HepG2 (cell line): ENCODE measurements around the gene GNGT2. TPM values are rescaled to one million over a fixed set of nuclear protein-coding genes. Genes with fewer than 3 reads are reported as not detected.

Source experiments
- EED ChIP-seq: sonication (generic); formaldehyde crosslinking; IDR thresholded peaks from 2 replicates; pipeline ENCODE4 v1.5.0; 2020; ENCODE audit warnings: mild to moderate bottlenecking, missing genetic modification reagents
- ISL2 ChIP-seq: sonication (generic); formaldehyde crosslinking; IDR thresholded peaks from 2 replicates; pipeline ENCODE4 v1.5.0; 2020; ENCODE audit warnings: missing genetic modification reagents
- KDM1A ChIP-seq: IDR thresholded peaks from 2 replicates; pipeline ENCODE4 v1.6.1; 2016; ENCODE audit warnings: missing compliant biosample characterization
- PTBP1 ChIP-seq: fragments of 200-400 bp; formaldehyde crosslinking; IDR thresholded peaks from 2 replicates; pipeline ENCODE4 v1.6.1; 2018; ENCODE audit warnings: low read length, low read depth; ENCODE audit not compliant: poor library complexity, severe bottlenecking
- REPIN1 ChIP-seq: sonication (generic); formaldehyde crosslinking; IDR thresholded peaks from 2 replicates; pipeline ENCODE4 v1.8.0; 2022; ENCODE audit warnings: missing genetic modification reagents, low read depth, mild to moderate bottlenecking, borderline replicate concordance
- TRAFD1 ChIP-seq: sonication (generic); formaldehyde crosslinking; IDR thresholded peaks from 2 replicates; pipeline ENCODE4 v1.5.1; 2020; ENCODE audit warnings: missing genetic modification reagents, mild to moderate bottlenecking, borderline replicate concordance
- ZBTB7A ChIP-seq: sonication (generic); formaldehyde crosslinking; IDR thresholded peaks from 2 replicates; pipeline ENCODE4 v1.8.0; 2022; ENCODE audit warnings: mild to moderate bottlenecking, missing genetic modification reagents
- ZNF121 ChIP-seq: sonication (generic); formaldehyde crosslinking; IDR thresholded peaks from 2 replicates; pipeline ENCODE4 v1.5.0; 2020; ENCODE audit warnings: mild to moderate bottlenecking, missing genetic modification reagents
- ZNF496 ChIP-seq: sonication (generic); formaldehyde crosslinking; IDR thresholded peaks from 2 replicates; pipeline ENCODE4 v1.8.1; 2023; ENCODE audit warnings: mild to moderate bottlenecking, moderate library complexity, missing genetic modification reagents; ENCODE audit not compliant: insufficient replicate concordance
- ZNF503 ChIP-seq: sonication (generic); formaldehyde crosslinking; IDR thresholded peaks from 2 replicates; pipeline ENCODE4 v1.4.0; 2020; ENCODE audit warnings: missing genetic modification reagents
- ZNF670 ChIP-seq: sonication (generic); formaldehyde crosslinking; IDR thresholded peaks from 2 replicates; pipeline ENCODE4 v1.8.0; 2022; ENCODE audit warnings: mild to moderate bottlenecking, missing genetic modification reagents, borderline replicate concordance
- ZNF782 ChIP-seq: sonication (generic); formaldehyde crosslinking; IDR thresholded peaks from 2 replicates; pipeline ENCODE4 v1.4.0; 2020; ENCODE audit warnings: missing genetic modification reagents, mild to moderate bottlenecking, borderline replicate concordance
- ZNF878 ChIP-seq: sonication (generic); formaldehyde crosslinking; IDR thresholded peaks from 2 replicates; pipeline ENCODE4 v1.8.1; 2023; ENCODE audit warnings: mild to moderate bottlenecking, missing genetic modification reagents, moderate library complexity
- ZUFSP ChIP-seq: sonication (generic); formaldehyde crosslinking; IDR thresholded peaks from 2 replicates; pipeline ENCODE4 v1.9.0; 2021; ENCODE audit warnings: missing genetic modification reagents, mild to moderate bottlenecking, borderline replicate concordance
- polyA plus RNA-seq, 8 experiments: library from polyadenylated mRNA; depleted of rRNA in 3 of 8; stranded (reverse) in 7 of 8; unstranded in 1 of 8; fragments of >200 nt; fragmentation: Illumina TruSeq in 4 of 8; extraction: Trizol in 4 of 8; gene quantifications; 2 replicates each; pipeline versions ENCODE4 v1.2.1 to v1.2.3, GENCODE V29; 2011 to 2016; ENCODE audit warnings: low read depth in 4 of 8, missing spikeins in 1 of 8, mixed read lengths in 1 of 8; ENCODE audit not compliant: insufficient read depth in 1 of 8
- total RNA-seq, 5 experiments: library from RNA; depleted of rRNA; stranded (reverse); fragments of >200 nt; fragmentation: Illumina TruSeq; extraction: Trizol; gene quantifications; 2 replicates each; pipeline ENCODE4 v1.2.3, GENCODE V29; 2016; ENCODE audit warnings: low read depth in 1 of 5
- TF ChIP-seq, protein P1 (sequence below): sonication (generic); IDR thresholded peaks from 2 replicates; pipeline ENCODE4 v1.6.1; 2016; ENCODE audit warnings: low read depth, borderline replicate concordance
- TF ChIP-seq, protein P2 (sequence below): sonication (generic); formaldehyde crosslinking; conservative IDR thresholded peaks from 2 replicates; pipeline ENCODE4 v1.4.0; 2020; ENCODE audit warnings: missing genetic modification reagents
- TF ChIP-seq, protein P3 (sequence below): sonication (generic); formaldehyde crosslinking; IDR thresholded peaks from 2 replicates; pipeline ENCODE4 v1.4.0; 2020; ENCODE audit warnings: mild to moderate bottlenecking, missing genetic modification reagents
- TF ChIP-seq, protein P4 (sequence below): sonication (generic); formaldehyde crosslinking; IDR thresholded peaks from 2 replicates; pipeline ENCODE4 v1.4.0; 2020; ENCODE audit warnings: mild to moderate bottlenecking, missing genetic modification reagents

Gene GNGT2
- total and polyA plus RNA-seq, 2 of the 13 experiments (the other 11 are each of a cell fraction or from before 2014, with no cell fraction given): not detected

GRCh38 chr17:49230636-49231562, 20.5 kb upstream of the GNGT2 start, which contains the start of gene PHOSPHO1 (continued):
- TF ChIP-seq ZUFSP (CRISPR knock-in tag): no peak
- TF ChIP-seq EED (CRISPR knock-in tag): no peak
- TF ChIP-seq, protein P1, sequence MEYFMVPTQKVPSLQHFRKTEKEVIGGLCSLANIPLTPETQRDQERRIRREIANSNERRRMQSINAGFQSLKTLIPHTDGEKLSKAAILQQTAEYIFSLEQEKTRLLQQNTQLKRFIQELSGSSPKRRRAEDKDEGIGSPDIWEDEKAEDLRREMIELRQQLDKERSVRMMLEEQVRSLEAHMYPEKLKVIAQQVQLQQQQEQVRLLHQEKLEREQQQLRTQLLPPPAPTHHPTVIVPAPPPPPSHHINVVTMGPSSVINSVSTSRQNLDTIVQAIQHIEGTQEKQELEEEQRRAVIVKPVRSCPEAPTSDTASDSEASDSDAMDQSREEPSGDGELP: no peak
- no peak for TF ChIP-seq ZBTB7A
- TF ChIP-seq, protein P2, sequence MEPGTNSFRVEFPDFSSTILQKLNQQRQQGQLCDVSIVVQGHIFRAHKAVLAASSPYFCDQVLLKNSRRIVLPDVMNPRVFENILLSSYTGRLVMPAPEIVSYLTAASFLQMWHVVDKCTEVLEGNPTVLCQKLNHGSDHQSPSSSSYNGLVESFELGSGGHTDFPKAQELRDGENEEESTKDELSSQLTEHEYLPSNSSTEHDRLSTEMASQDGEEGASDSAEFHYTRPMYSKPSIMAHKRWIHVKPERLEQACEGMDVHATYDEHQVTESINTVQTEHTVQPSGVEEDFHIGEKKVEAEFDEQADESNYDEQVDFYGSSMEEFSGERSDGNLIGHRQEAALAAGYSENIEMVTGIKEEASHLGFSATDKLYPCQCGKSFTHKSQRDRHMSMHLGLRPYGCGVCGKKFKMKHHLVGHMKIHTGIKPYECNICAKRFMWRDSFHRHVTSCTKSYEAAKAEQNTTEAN (CRISPR knock-in tag): no peak
- no peak for TF ChIP-seq ZNF878 (CRISPR knock-in tag)
- TF ChIP-seq REPIN1: no peak
- TF ChIP-seq ISL2 (CRISPR knock-in tag): no peak
- TF ChIP-seq ZNF782 (CRISPR knock-in tag): no peak
- TF ChIP-seq PTBP1: no peak
- no peak for TF ChIP-seq KDM1A (CRISPR knock-in tag)
- no peak for TF ChIP-seq ZNF496 (CRISPR knock-in tag)
- TF ChIP-seq ZNF121: no peak
- TF ChIP-seq, protein P3, sequence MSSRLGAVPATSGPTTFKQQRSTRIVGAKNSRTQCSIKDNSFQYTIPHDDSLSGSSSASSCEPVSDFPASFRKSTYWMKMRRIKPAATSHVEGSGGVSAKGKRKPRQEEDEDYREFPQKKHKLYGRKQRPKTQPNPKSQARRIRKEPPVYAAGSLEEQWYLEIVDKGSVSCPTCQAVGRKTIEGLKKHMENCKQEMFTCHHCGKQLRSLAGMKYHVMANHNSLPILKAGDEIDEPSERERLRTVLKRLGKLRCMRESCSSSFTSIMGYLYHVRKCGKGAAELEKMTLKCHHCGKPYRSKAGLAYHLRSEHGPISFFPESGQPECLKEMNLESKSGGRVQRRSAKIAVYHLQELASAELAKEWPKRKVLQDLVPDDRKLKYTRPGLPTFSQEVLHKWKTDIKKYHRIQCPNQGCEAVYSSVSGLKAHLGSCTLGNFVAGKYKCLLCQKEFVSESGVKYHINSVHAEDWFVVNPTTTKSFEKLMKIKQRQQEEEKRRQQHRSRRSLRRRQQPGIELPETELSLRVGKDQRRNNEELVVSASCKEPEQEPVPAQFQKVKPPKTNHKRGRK: no peak
- no peak for TF ChIP-seq ZNF503 (CRISPR knock-in tag)
- TF ChIP-seq ZNF670 (CRISPR knock-in tag): no peak
- TF ChIP-seq TRAFD1 (CRISPR knock-in tag): no peak
- TF ChIP-seq, protein P4, sequence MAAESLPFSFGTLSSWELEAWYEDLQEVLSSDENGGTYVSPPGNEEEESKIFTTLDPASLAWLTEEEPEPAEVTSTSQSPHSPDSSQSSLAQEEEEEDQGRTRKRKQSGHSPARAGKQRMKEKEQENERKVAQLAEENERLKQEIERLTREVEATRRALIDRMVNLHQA (CRISPR knock-in tag): no peak
